ENCODE results near the gene LGALS4.

The LGALS4 gene

GRCh38 chr19:38850436-38850975 lies 37.8 kb upstream of the LGALS4 start:
- Histone ChIP-seq H3K4me1 (ENCODE audit: low read depth, poor library complexity, severe bottlenecking) (peaks cover 43% of the 10 kb centered on the region), H3K36me3 (ENCODE audit: insufficient read depth) (peaks cover 26% of the 10 kb centered on the region; the same call in 1 of the 2 replicates), H4K20me1 (ENCODE audit: insufficient read depth) (no peaks in the 10 kb centered on the region), H3K27me3 (ENCODE audit: insufficient read depth, low read depth) (no peaks in the 10 kb centered on the region), H2AFZ (ENCODE audit: low read depth) (peak overlapping the region; percentile 42; the same call in 1 of the 2 replicates), H3K4me2 (peak overlapping the region; percentile 94), H3K4me3 (IDR thresholded peaks at IDR 0.05; ENCODE audit: insufficient read depth, low read depth, low read length) (peak overlapping the region; percentile 39), H3K9ac (peak overlapping the region; percentile 65; the same call in 1 of the 2 replicates), H3K79me2 (ENCODE audit: insufficient read depth, low read depth) (peaks cover 41% of the 10 kb centered on the region), H3K27ac (peak overlapping the region; percentile 76)
- no peak for TF ChIP-seq CTCF (conservative IDR thresholded peaks at IDR 0.05; ENCODE audit: low read depth, low read length)

GRCh38 chr19:38849860-38850435 lies 37.2 kb upstream of the LGALS4 start, which contains the start of gene HNRNPL:
HNRNPL (minus strand) TSS chr19:38849986; CDS start chr19:38849966, 20 bp downstream.
- Histone ChIP-seq H3K79me2 (ENCODE audit: insufficient read depth, low read depth) (peaks cover 47% of the 10 kb centered on the region), H3K36me3 (ENCODE audit: insufficient read depth) (peaks cover 31% of the 10 kb centered on the region; the same call in 1 of the 2 replicates), H3K4me3 (IDR thresholded peaks at IDR 0.05; ENCODE audit: insufficient read depth, low read depth, low read length) (peak within 1 kb of the TSS; percentile 39), H2AFZ (ENCODE audit: low read depth) (peak within 1 kb of the TSS; percentile 42; the same call in 1 of the 2 replicates), H3K27ac (peak within 1 kb of the TSS; percentile 99), H3K27me3 (ENCODE audit: insufficient read depth, low read depth) (no peaks in the 10 kb centered on the region), H4K20me1 (ENCODE audit: insufficient read depth) (no peaks in the 10 kb centered on the region; the same call in 1 of the 2 replicates), H3K9ac (peak within 1 kb of the TSS; percentile 100), H3K4me1 (ENCODE audit: low read depth, poor library complexity, severe bottlenecking) (peaks cover 45% of the 10 kb centered on the region), H3K4me2 (peak within 1 kb of the TSS; percentile 94)
- TF ChIP-seq CTCF (conservative IDR thresholded peaks at IDR 0.05; ENCODE audit: low read depth, low read length) = peak; percentile 72

- H2AFZ ChIP-seq (ENCODE audit: low read depth) = no peak overlapping the region
- H3K4me3 ChIP-seq (IDR thresholded peaks at IDR 0.05; ENCODE audit: insufficient read depth, low read depth, low read length) = peak overlapping the region; percentile 38
- H3K79me2 ChIP-seq (ENCODE audit: insufficient read depth, low read depth) = peaks cover 53% of the 10 kb centered on the region
- no peak for TF ChIP-seq CTCF (conservative IDR thresholded peaks at IDR 0.05; ENCODE audit: low read depth, low read length)
- peaks cover 36% of the 10 kb centered on the region; the same call in 1 of the 2 replicates for H3K36me3 ChIP-seq (ENCODE audit: insufficient read depth)
- peak overlapping the region; percentile 100 for H3K9ac ChIP-seq
- peaks cover 45% of the 10 kb centered on the region for H3K4me1 ChIP-seq (ENCODE audit: low read depth, poor library complexity, severe bottlenecking)
- no peaks in the 10 kb centered on the region; the same call in 1 of the 2 replicates for H4K20me1 ChIP-seq (ENCODE audit: insufficient read depth)
- H3K27me3 ChIP-seq (ENCODE audit: insufficient read depth, low read depth) = no peaks in the 10 kb centered on the region
- peak overlapping the region; percentile 84 for H3K4me2 ChIP-seq
- H3K27ac ChIP-seq = peak overlapping the region; percentile 99
Observed at GRCh38 chr19:38849147-38849859, 36.6 kb upstream of the LGALS4 start.

- Histone ChIP-seq H4K20me1 (ENCODE audit: insufficient read depth) (no peaks in the 10 kb centered on the region; the same call in 1 of the 2 replicates), H3K27me3 (ENCODE audit: insufficient read depth, low read depth) (no peaks in the 10 kb centered on the region), H3K4me2 (peak overlapping the region; percentile 84), H3K36me3 (ENCODE audit: insufficient read depth) (peaks cover 44% of the 10 kb centered on the region; the same call in 1 of the 2 replicates), H3K4me3 (IDR thresholded peaks at IDR 0.05; ENCODE audit: insufficient read depth, low read depth, low read length) (peak overlapping the region; percentile 38), H3K27ac (peak overlapping the region; percentile 99), H3K9ac (peak overlapping the region; percentile 100), H3K4me1 (ENCODE audit: low read depth, poor library complexity, severe bottlenecking) (peaks cover 45% of the 10 kb centered on the region), H2AFZ (ENCODE audit: low read depth) (no peak overlapping the region), H3K79me2 (ENCODE audit: insufficient read depth, low read depth) (peaks cover 61% of the 10 kb centered on the region)
- no peak for TF ChIP-seq CTCF (conservative IDR thresholded peaks at IDR 0.05; ENCODE audit: low read depth, low read length)
Observed at GRCh38 chr19:38848299-38849146, 35.8 kb upstream of the LGALS4 start.

Data from KMS-11 (cell line).